Stimulated activated CD8-positive, alpha-beta memory T cell treated with anti-CD3 and anti-CD28 coated beads, Interleukin-15, amount 100 ng/mL, for 4 hours (primary cell): ENCODE results near the gene IQCK.

Experiments
- DNase-seq, 2 donors: peaks; one replicate each; pipeline ENCODE4 v3.0.0-alpha.2; 2020; ENCODE audit warnings: low read depth in 2 of 2

IQCK gene

DNA sequence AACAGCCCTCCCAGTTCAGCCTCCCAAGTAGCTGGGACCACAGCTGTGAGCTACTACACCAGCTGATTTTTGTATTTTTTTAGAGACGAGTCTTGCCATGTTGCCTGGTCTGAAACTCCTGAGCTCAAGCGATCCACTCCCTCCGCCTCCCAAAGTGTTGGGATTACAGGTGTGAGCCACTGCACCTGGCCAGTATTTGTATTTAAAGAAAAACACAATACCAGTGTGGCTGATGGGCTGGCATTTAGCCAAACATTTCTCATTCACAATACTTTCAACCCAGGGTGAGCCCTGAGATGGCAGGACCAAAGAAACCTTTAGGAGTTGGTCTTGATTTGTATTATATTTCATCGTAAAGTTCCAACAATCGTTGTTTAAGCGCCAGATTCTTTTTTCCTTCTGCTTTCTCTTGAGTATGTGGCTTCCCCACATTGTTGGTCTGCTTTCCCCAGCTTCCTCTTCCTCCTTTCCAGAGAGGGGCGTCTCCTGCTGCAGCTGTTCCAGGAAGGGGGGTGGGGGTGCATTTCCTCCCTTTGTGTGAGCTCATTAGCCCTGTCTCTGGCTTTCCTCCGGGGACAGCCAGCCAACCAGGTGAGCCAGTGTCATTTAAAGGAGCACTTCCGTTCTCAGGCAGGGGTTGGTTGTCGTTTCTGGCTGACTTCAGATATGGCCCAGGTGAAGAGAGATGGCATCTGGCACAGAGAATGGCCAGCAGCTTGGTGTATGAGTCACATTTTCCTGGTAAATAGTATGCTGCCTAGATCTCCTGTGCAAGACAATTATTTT is 86.7 kb downstream of the IQCK start:
- peak in 1 of 2 donors; percentile 0 for DNase-seq

DNA sequence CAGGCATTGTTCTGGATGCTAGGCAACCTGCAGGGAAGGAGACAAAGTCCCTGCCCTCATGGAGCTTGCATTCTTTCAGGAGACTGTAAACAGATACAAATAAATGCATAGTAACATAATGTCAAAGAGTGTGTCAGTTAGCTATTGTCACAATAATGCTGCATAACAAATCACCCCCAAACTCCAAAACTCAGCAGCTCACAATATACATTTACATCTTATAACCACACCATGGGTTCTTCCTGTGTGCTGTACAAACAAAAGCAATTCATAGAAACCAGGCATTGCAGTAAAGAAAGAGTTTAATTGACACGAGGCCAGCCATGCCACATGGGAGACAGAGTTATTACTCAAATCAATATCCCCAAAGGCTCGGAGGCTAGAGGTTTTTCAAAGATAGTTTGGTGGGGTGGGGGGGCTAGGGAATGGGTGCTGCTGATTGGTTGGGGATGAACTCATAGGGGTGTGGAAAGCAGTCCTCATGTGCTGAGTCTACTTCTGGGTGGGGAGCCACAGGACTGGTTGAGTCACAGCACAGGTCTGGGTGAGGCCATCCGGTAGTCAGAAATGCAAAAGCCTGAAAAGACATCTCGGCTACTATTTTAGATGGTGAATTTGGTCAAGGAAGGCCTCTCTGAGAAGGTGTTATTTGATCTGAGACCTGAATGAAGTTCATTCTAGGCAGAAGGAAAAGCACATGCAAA is 87.5 kb downstream of the IQCK start:
- DNase-seq, result no peak

GRCh38 chr16:19808061-19808641 is 90.1 kb downstream of the IQCK start:
- DNase-seq, result no peak

- DNase-seq, result no peak
Observed at GRCh38 chr16:19809121-19809635, 91.1 kb downstream of the IQCK start.

GRCh38 chr16:19809693-19810092 is 91.6 kb downstream of the IQCK start:
- DNase-seq, result no peak

DNA sequence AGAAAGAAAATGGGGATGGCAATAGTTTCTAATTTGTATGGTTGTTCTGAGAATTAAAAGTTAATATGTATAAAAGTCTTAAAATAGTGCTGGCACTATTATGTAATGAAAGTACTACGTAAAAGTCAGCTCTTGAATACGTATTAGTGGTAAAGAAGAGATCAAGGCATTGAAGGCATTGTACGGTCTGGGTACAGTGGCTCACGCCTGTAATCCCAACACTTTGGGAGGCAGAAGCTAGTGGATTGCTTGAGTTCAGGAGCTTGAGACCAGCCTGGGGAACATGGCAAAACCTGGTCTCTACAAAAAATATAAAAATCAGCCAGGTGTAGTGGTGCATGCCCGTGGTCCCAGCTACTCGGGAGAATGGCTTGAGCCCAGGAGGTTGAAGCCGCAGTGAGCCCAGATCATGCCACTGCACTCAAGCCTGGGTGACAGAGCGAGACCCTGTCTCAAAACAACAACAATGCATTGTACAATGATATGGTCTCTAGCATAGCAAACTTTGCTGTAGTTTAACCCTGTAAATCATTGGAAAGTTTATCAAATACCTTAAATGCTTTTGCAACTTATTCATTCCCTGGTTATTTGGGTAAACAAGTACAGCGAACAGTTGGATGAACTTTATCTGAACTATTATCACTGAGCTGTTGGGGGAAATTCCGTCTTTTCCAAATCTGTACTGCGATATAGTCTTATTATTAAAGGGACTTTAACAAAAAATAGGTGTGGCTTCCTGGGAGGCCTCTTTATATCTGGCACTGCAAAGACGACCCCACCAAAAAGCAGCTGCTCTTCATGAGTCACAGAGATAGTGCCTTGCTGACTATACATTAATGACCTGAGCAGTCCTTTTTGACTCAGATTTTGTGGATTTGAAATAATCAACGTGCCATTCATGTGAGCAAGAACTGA is 93.0 kb downstream of the IQCK start:
- DNase-seq, result no peak

- DNase-seq, result no peak
Observed at GRCh38 chr16:19812986-19813385, 94.9 kb downstream of the IQCK start.

DNA sequence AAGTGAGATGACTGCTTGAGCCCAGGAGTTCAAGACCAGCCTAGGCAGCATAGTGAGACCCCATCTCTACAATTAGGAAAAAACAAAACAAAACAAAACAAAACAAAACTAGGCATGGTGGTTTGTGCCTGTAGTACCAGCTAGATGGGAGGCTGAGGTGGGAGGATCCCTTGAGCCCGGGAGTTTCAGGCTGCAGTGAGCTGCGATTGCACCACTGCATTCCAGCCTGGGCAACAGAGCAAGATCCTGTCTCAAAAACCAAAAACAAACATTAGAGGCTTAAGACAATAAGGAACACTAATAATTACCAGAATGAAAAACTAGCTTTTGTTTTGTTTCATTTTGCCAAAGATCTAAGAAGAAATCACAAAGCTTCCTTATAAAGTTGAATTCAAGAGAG is 97.3 kb downstream of the IQCK start:
- DNase-seq, result no peak

GRCh38 chr16:19817122-19817521 is 99.1 kb downstream of the IQCK start:
- no peak for DNase-seq

GRCh38 chr16:19817875-19818274 is 99.8 kb downstream of the IQCK start:
- DNase-seq, result no peak

- DNase-seq, result no peak
Observed at GRCh38 chr16:19822533-19822932, 104.5 kb downstream of the IQCK start.

- DNase-seq, result no peak
Observed at GRCh38 chr16:19823322-19823721, 105.3 kb downstream of the IQCK start.

GRCh38 chr16:19824216-19824615 is 106.1 kb downstream of the IQCK start:
- DNase-seq, result no peak

DNA sequence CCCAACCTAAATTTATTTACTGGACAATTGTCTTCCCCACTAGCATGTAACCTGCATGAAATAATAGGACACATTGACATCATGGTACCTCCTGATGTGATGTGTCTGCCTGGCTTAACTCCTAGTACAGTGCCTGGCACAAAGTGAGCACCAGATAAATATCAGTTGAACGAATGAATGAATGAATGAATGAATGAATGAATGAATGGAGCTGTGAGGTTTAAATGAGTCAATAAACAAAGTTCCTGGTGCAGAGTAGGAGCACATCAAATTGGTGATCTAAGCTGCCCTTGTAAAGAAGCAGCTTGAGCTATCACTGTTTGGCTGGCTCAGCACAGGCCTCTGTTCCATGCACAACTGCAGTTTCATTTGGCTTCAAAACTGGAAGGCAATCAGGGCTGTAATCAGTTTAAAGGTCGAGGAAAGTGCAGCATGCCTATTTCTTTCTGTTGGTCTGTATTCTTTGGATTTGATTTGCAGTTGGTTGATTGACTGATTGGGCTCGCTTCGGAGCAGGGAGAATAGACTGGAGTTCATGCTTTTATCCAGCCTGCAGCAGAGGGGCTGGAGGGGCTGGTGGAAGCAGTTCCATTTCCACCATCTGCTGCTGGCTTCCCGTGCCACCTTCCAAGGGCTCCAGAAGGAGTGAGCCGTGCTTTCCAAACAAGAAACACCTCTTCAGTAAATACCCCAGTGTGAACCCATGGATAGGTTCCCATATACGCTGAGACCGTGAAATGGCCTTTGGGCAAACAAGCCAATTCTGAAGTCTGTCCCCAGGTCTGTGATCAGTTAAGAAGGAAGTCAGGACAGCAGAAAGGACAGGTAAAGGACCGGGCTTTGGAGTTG is 112.0 kb downstream of the IQCK start:
- no peak for DNase-seq

DNA sequence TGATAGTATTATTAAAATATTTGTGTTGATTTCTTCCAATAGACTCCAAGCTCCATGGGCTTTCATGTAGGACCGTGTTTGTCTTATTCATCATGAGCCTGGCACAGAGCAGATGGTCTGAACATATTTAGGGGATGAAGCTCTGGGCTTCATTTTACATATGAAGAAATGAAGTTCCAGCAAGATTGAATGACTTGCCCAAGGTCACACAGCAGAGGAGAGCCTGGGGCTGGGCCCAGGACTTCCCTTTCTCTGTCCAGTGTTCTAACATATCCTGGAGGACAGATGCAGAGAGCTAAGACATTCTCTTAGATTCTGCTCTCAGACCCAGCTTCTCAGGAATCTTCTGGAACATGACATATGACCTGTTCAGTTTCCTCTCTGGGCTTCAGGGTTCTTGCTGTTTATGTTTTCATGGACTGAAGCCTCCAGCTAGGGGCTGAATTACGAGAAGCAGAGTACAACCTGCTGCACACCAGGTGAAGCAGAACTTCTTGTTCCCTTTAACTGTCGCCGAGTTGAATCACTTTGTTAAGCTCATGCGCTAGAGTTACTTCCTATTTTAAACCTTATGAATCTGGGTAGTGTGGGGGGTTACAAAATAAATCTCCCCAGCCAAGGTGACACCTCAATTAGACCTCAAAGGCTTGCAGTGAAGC is 113.0 kb downstream of the IQCK start:
- no peak for DNase-seq

DNA sequence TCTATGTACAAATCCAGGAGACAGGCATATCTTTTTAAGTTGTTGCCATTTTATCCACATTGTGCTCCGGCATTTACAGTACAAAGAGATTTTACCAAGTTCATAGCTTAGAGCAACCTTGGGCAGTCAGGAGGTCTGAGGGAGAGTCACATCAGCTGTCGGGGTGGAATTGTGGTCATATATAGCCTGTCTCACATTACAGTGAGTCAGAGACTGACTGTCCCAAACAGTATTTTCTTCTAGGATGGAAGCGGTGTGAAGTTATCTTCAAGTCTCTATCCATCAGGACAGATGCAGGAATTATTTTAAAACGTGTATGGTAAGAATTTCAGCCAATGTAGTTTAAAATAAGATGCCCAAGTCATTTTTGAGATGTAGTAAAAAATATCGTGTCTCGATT is 113.6 kb downstream of the IQCK start:
- DNase-seq, result no peak

GRCh38 chr16:19833176-19833575 is 115.1 kb downstream of the IQCK start:
- no peak for DNase-seq

DNA sequence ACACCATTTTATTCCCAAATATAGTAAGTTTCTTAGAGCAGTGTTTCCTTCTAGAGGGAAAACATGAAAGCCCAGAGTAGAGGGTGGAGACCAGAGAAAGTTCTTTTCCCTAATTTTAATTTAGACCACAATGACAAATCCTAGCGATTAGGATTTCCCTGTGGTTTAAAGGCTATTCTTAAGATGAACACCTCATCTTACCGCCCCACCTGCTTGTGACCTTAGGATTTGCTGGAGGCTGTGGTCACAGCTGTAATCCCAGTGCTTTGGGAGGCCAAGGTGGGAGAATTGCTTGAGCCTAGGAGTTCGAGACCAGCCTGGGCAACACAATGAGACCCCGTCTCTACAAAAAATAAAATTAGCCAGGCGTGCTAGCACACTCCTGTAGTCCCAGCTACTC is 115.5 kb downstream of the IQCK start:
- no peak for DNase-seq

- no peak for DNase-seq
Observed at GRCh38 chr16:19835196-19835595, 117.1 kb downstream of the IQCK start.

GRCh38 chr16:19835968-19836421 is 117.9 kb downstream of the IQCK start:
- no peak for DNase-seq
